DND-41 (cell line): ENCODE data around the gene INPP5A.
A peak's percentile ranks its signal among the peaks of the same experiment; 100 is the strongest.

Experiments
- ATAC-seq: fragments of 200-7000 bp; cut with Tn5 transposase; 3 replicates; pipeline ENCODE4 v1.9.1; 2021; ENCODE audit warnings: low read depth; ENCODE audit not compliant: insufficient read depth
- DNase-seq: peaks from one replicate; pipeline ENCODE4 v3.0.0-alpha.2; 2020
- H2AFZ ChIP-seq: 2 replicates; pipeline ENCODE4 v1.6.0; 2012; ENCODE audit warnings: low read depth, low read length
- H3K27ac ChIP-seq: 2 replicates; pipeline ENCODE4 v1.5.1; 2012; ENCODE audit warnings: low read length, inconsistent platforms
- H3K27me3 ChIP-seq: fragments of 200-600 bp; sonication (generic); 2 replicates; pipeline ENCODE4 v1.6.0; 2012; ENCODE audit warnings: low read length, mild to moderate bottlenecking, inconsistent platforms; ENCODE audit not compliant: insufficient read depth, poor library complexity
- H3K36me3 ChIP-seq: 2 replicates; pipeline ENCODE4 v1.5.1; 2012; ENCODE audit warnings: low read length, inconsistent platforms; ENCODE audit not compliant: insufficient read depth
- H3K4me1 ChIP-seq: 2 replicates; pipeline ENCODE4 v1.5.1; 2012; ENCODE audit warnings: mild to moderate bottlenecking, low read length; ENCODE audit not compliant: insufficient read depth
- H3K4me2 ChIP-seq: 2 replicates; pipeline ENCODE4 v1.6.0; 2012; ENCODE audit warnings: mild to moderate bottlenecking, moderate library complexity, low read length, inconsistent platforms; ENCODE audit not compliant: insufficient read depth
- H3K4me3 ChIP-seq, 2 experiments: fragments of 200-600 bp in 1 of 2; shearing (Covaris generic) in 1 of 2; 2 replicates each; pipeline ENCODE4 v1.5.1; 2012 to 2016; ENCODE audit warnings: inconsistent platforms in 2 of 2, low read length in 2 of 2, mild to moderate bottlenecking in 2 of 2, low read depth in 1 of 2, moderate library complexity in 1 of 2
- H3K79me2 ChIP-seq: 2 replicates; pipeline ENCODE4 v1.6.0; 2012; ENCODE audit warnings: low read length, inconsistent platforms; ENCODE audit not compliant: insufficient read depth
- H3K9ac ChIP-seq: 2 replicates; pipeline ENCODE4 v1.6.0; 2012; ENCODE audit warnings: low read depth, mild to moderate bottlenecking, inconsistent platforms, low read length, moderate library complexity
- H3K9me3 ChIP-seq: 2 replicates; pipeline ENCODE4 v1.5.1; 2012; ENCODE audit warnings: low read length, moderate library complexity, mild to moderate bottlenecking, inconsistent platforms; ENCODE audit not compliant: insufficient read depth, severe bottlenecking
- H4K20me1 ChIP-seq: 2 replicates; pipeline ENCODE4 v1.6.0; 2012; ENCODE audit warnings: low read length; ENCODE audit not compliant: insufficient read depth
- EZH2 ChIP-seq: IDR thresholded peaks from 3 replicates; pipeline ENCODE4 v1.6.1; 2012; ENCODE audit warnings: borderline replicate concordance, low read depth, mild to moderate bottlenecking, moderate library complexity, low read length, inconsistent platforms; ENCODE audit not compliant: severe bottlenecking
- TF ChIP-seq, protein P1 (sequence below): IDR thresholded peaks from 2 replicates; pipeline ENCODE4 v1.5.1; 2012; ENCODE audit warnings: borderline replicate concordance, low read length, moderate library complexity, mild to moderate bottlenecking; ENCODE audit not compliant: poor library complexity, severe bottlenecking; ENCODE audit errors: extremely low read depth

INPP5A gene

DNA sequence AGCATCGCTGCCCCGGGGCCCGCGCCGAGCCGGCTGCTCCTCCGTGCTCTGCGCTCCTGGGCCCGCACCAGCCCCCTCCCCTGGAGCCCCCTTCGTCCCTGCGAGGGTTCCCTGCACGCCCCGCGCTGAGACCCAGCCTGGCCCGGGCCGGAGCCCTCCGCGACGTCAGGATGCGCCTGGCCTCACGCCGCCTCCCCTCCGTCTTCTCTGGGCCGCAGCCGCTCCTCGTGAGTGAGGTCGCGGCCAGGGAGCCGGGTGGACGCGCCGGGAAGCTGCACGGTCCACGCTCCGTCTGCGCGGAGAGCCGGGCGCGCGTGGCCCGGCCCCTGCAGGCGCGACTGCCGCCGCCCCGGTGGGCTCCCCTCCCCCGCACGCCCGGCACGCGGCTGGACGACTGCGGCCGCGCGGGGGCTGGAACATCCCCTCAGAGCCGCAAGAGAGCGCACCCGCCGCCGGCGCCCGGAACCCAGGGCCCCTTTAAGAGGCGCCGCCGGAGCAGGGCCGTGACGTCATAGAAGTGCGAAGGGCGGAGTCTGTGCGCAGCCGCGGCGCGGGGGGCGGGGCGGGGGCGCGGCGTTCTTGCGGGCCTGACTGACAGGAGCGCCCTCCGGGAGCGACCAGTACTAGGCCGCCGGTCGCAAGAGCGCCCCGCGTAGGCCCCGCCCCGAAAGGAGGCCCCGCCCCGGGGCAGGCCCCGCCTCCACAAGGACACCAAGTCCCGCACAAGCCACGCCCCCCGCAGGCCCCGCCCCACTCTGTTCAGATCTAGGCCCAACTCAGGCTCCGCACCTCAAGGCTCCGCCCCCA, 507 bp upstream of the INPP5A start:
- H2AFZ ChIP-seq = peak overlapping the region; percentile 91
- peaks cover 61% of the 10 kb centered on the region for H3K4me1 ChIP-seq
- H3K27ac ChIP-seq = peak overlapping the region; percentile 64

DNA sequence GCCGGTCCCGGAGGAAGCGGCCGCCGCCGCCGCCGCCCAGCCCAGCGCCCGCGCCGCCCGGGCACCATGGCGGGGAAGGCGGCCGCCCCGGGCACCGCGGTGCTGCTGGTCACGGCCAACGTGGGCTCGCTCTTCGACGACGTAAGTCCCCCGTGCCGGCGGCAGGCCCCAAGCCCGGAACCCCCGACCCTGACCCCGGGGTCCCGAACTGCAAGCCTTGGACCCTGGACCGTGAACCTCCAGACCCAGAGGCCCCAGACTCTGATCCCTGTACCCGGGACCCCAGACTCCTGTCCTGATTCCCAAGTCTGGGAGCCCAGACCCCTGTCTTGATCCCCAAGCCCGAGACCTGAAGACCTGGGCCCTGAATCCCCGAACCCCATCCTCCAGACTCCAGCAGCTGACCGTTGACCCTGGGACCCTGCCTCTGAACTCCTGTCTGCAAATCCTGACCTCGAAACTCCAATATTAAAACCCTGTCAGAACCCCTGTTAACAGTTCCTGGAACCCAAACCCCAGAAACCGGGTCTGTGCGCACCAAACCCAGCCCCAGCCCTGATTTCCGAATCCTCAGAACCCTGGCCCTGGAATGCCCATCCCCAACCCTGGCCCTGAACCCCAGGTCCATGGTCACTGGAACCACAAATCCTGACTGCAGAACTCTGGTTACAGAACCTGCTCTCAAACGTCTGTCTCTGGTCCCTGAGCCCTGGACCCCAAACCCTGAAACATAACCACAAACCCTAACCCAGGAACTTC, 623 bp downstream of the INPP5A start:
- Histone ChIP-seq H3K4me1 (peaks cover 64% of the 10 kb centered on the region), H3K4me3 (peak overlapping the region; percentile 92 to 94; a peak in 3 of 4 replicates), H3K27me3 (no peaks in the 10 kb centered on the region), H2AFZ (peak overlapping the region; percentile 47; the same call in 1 of the 2 replicates), H3K4me2 (peak overlapping the region; percentile 90), H3K9me3 (no peaks in the 10 kb centered on the region), H3K36me3 (peaks cover 22% of the 10 kb centered on the region), H4K20me1 (peaks cover 37% of the 10 kb centered on the region), H3K79me2 (peaks cover 58% of the 10 kb centered on the region), H3K9ac (peak overlapping the region; percentile 91), H3K27ac (peak overlapping the region; percentile 84)
- ATAC-seq (no peak), DNase-seq (no peak)
- no peak for TF ChIP-seq EZH2
- TF ChIP-seq, protein P1, sequence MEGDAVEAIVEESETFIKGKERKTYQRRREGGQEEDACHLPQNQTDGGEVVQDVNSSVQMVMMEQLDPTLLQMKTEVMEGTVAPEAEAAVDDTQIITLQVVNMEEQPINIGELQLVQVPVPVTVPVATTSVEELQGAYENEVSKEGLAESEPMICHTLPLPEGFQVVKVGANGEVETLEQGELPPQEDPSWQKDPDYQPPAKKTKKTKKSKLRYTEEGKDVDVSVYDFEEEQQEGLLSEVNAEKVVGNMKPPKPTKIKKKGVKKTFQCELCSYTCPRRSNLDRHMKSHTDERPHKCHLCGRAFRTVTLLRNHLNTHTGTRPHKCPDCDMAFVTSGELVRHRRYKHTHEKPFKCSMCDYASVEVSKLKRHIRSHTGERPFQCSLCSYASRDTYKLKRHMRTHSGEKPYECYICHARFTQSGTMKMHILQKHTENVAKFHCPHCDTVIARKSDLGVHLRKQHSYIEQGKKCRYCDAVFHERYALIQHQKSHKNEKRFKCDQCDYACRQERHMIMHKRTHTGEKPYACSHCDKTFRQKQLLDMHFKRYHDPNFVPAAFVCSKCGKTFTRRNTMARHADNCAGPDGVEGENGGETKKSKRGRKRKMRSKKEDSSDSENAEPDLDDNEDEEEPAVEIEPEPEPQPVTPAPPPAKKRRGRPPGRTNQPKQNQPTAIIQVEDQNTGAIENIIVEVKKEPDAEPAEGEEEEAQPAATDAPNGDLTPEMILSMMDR = no peak

More for the DNA sequence above, 507 bp upstream of the INPP5A start:
- TF ChIP-seq EZH2 = no peak
- TF ChIP-seq, protein P1 = peak; percentile 37
- peak overlapping the region; percentile 95 for H3K4me2 ChIP-seq
- peaks cover 12% of the 10 kb centered on the region for H3K36me3 ChIP-seq
- ATAC-seq (peak; percentile 79), DNase-seq (peak; percentile 100)
- H3K27me3 ChIP-seq = no peaks in the 10 kb centered on the region
- H3K9me3 ChIP-seq = no peaks in the 10 kb centered on the region
- H3K4me3 ChIP-seq = peak overlapping the region; percentile 65 to 83
- peak overlapping the region; percentile 86 for H3K9ac ChIP-seq
- peaks cover 36% of the 10 kb centered on the region for H4K20me1 ChIP-seq
- H3K79me2 ChIP-seq = peaks cover 47% of the 10 kb centered on the region

DNA sequence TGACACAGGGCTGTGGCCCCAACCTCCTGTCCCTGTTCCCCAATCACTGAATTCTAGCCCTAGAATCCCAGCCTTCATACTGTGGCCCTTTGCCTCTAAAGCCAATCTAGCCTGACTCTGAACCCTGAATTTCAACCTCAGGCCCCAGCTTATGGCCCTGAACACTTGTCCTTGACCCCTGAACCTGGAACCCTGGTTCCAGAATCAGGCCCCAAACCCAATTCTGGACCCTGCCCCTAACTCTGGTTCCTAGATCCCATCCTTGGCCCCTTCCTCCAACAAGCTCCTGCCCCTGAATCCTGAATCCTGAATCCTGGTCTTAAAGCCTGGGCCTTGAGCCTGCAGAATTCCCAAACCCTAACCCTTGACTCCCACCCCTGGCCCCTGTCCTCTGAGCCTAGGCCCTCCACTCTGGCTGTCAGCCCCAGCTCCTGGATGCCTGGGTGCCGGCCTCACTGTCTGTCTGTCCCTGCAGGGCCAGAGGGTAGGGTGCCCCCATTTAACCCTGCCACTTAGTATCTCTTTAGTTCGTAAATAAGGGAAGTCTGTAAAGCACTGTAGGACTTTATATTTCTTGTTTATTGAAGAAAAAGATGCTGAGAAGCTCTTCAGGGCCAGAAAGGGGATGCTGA, 1.3 kb downstream of the INPP5A start:
- TF ChIP-seq, protein P1 = no peak
- no peak for TF ChIP-seq EZH2
- Histone ChIP-seq H3K9ac (peak overlapping the region; percentile 91), H3K79me2 (peaks cover 65% of the 10 kb centered on the region), H3K27me3 (no peaks in the 10 kb centered on the region), H3K4me1 (peaks cover 70% of the 10 kb centered on the region), H3K4me3 (peak overlapping the region; percentile 92 to 94), H3K9me3 (no peaks in the 10 kb centered on the region), H2AFZ (no peak overlapping the region), H3K27ac (peak overlapping the region; percentile 84), H3K4me2 (peak overlapping the region; percentile 90), H3K36me3 (peaks cover 28% of the 10 kb centered on the region), H4K20me1 (peaks cover 40% of the 10 kb centered on the region)
- ATAC-seq (no peak), DNase-seq (no peak)
